GM18507 (cell line): ENCODE results near the gene KCNN2.

Experiments used
- DNase-seq: peaks from one replicate; pipeline ENCODE4 v3.0.0; 2011; ENCODE audit warnings: low read depth; ENCODE audit not compliant: insufficient read length; ENCODE audit errors: extremely low spot score
- FAIRE-seq: peaks from 2 replicates; lab custom pipeline; 2011; peaks lifted over from hg19 to GRCh38; lab: Jason Lieb, UNC

Gene KCNN2

DNA sequence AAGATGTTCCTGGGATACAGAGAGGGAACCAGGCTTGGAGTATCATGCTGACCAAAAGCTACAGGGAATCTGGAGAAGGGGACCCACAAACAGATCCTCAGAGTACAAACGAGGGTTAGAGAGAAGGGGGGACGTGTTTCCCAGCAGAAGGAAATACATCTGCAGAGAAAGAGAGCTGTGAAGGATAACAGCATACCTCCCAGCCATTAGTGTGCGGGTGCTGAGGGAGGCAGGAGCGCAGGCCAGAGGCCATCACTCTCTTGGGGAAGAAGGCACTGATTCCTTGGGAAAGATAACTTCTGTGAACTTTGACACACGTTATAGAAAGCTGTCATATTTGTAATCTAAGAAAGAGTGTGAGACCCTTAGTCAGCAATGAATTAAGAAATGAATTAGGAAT lies 96.9 kb downstream of the KCNN2 start:
- DNase-seq = no peak
- no peak for FAIRE-seq

DNA sequence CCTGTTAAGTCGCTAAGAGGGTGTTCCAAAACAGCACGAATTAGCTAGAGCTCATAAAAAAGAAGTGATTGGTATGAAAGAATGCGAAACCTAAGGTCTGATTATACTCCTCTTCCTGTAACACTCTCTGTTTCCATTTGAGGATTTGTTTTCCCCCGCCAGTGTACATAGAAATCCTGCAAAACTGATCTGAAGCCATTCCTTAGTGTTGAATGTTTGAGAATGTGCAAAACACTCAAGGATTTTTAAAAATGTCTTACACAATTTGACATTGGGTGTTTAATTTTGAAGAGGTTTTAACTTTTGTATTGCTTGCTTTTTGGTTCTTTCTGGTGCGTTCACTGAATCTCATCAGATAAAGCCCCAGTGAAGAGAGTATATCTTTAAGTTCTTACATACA lies 105.3 kb downstream of the KCNN2 start:
- DNase-seq (no peak), FAIRE-seq (no peak)

DNA sequence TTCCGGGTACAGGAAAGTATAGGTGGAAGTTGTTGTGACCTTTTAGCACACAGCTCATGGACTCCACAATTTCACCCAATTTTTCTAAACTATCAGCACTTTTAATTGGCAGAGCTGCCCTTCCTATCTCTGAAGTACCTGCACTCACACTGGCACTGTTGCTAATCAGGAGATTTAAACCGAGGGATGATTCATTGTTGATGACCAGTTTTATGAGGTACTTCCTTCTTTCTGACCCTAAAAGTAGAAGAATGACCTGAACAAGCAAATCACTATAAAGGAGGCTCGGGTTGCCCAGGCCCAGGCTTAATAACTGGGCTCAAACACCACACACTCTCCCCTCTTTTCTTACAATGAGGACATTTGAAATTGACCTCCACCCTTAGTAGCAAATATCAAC lies 105.9 kb downstream of the KCNN2 start:
- FAIRE-seq = no peak
- DNase-seq = no peak

DNA sequence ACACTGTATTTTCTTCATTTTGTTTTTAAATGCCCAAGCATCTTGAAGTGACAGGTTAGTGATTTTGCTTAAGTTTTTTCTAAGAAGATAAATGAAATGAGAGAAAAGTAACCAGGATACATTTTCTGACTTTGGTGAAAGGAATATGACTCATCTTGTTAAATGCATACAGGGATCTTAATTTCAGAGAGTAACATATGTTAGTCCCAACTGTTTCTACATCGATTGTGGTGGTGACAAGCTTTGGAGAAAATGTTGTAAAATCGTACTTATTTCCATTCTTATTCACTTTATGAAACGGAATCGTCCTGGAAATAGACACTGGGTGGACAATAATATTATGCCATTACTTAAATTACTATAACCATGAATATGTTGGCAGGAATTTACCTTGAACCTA lies 107.5 kb downstream of the KCNN2 start:
- DNase-seq (no peak), FAIRE-seq (no peak)

DNA sequence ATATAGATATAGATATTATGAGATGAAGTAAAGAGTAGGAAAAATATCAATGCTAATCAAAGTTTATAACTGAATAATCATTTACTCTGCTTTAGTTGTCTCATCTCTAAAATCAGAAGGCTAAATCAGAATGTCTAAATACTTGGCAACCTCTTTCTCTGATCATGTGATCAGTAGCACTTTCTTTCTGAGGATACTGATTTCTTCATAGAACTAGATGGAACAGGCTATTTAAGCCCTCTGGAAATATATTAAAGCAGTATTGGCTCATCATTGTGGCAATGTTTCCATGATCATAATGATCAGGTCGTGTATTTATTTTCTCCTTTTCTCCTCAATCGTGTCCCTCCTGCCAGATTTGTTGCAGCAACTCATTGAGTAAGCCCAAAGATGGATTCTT lies 109.7 kb downstream of the KCNN2 start:
- no peak for FAIRE-seq
- no peak for DNase-seq

DNA sequence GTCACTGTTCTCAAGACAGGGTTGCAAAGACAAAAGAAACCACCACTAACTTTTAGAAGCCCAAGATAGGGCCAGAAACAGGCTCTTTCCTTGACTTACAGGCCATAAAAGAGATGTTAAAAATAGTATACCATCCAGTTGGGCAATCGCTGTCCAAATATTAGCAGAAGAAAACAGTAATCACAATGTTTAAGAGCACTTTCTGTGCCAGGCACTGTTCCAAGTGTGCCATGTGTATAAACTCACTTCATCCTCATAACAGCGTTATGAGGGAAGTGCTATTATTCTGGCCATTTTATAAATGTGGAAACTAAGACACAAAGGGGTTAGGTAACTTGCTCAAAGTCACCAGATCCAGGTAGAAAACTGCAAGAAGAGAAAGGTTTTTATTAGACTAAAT lies 111.7 kb downstream of the KCNN2 start:
- DNase-seq (no peak), FAIRE-seq (no peak)

DNA sequence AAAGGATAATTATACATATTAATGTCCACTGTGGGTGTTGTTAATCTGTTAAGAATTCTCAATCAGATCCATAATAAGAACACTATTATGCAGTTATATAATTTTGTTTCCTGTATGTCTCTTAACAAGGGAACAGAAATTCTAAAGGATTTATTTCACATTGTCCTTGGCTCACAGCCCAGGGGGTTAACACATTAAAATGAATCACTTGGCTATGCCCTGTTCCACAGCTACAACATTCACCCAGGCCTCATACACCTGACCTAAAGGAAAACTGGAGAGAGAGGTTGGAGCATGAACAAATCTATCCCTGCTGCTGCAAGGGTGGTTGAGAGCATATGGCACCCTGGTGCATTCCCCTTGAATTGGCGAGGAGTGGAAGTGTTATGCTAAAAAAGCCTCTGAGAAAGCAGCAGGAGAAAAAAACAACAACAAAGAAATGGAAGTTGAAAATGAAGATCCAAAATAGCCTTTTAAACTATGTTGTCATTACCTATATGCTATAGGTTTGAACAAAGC lies 116.0 kb downstream of the KCNN2 start:
- DNase-seq = no peak
- no peak for FAIRE-seq

DNA sequence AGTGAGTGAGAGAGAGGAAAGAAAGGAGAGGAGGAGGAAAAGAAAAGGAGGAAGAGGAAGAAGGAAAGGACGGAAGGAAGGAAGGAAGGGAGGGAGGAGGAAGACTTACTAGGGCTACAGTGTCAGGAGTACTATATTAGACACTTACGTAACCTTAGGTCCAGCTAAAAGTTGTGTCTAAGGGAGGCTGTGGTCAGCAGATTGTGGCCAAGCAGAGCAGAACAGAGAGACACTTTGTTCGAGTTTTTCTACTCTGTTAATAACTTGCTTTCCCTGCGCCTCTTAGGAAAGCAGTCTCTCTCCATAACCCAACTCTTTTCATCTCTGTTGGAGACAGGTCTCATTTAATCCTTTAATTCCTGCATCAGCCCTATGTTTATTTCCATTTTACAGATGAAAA lies 138.9 kb downstream of the KCNN2 start:
- DNase-seq (no peak), FAIRE-seq (no peak)

DNA sequence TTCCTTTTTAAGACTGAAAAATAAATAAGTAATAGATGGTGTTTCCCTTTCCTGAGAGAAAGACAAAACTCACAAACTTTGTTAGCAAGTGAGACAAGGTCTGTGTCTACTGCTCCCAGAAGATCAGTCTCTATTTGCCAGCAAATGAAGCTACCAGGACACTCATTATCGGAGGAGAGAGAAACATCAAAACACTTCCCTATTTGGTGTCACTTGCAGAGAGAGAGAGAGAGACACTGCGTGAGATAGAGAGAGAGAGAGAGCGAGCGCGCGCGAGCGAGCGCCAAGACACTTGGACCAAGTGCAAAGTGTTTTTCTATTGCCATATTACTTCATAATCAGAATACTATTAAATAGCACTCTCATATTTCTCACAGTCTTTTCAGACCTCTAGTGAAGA lies 142.7 kb downstream of the KCNN2 start:
- no peak for FAIRE-seq
- no peak for DNase-seq

DNA sequence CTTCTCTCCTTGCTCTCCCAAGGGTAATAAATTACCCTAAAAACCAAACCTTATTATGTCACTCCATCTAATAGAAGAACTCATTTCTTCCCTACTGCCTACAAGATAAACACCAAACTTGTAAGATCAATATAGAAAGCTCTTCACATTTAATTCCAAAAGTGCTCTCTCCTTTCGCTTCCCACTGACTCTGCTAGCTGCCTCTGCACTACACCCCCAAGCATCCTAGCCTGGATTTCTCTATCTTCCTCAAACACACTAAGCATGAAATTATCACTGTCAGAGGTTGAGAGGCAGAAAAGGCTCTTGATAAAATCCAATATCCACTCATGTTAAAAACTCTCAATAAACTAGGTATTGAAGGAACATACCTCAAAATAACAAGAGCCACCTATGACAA lies 162.4 kb downstream of the KCNN2 start:
- no peak for FAIRE-seq

DNA sequence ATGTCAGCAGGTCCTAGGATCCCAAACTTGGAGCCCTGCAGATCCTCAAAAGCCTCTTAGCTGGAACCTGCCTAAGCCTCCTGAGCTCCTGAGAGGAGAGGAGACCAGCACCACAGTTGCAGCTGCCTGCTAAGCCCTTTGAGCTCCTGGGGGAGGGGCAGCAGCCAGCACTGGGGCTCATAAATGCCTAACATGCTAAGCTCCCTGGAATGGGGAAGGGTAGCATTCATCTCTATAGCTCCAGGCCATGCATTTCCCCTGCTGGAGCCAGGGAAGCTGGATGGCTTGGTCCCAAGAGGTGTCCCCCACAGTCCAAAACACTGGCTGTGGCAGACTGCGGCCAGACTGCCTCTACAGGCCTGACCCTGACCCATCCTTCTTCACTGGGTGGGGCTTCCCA lies 182.7 kb downstream of the KCNN2 start:
- DNase-seq (no peak), FAIRE-seq (no peak)

More for the DNA sequence above, 162.4 kb downstream of the KCNN2 start:
- no peak for DNase-seq
